NCI-H526 (cell line): ENCODE data around the gene CYP27C1.
"Not testable (repeated sequence)": the region's sequence is repeated elsewhere in the genome, so short reads cannot be mapped to it uniquely, and the experiment has no call there.

Experiments
- DNase-seq, 2 experiments: peaks; one replicate each; lab custom pipeline; 2025; lab: John Stamatoyannopoulos, UW

CYP27C1 gene

DNA sequence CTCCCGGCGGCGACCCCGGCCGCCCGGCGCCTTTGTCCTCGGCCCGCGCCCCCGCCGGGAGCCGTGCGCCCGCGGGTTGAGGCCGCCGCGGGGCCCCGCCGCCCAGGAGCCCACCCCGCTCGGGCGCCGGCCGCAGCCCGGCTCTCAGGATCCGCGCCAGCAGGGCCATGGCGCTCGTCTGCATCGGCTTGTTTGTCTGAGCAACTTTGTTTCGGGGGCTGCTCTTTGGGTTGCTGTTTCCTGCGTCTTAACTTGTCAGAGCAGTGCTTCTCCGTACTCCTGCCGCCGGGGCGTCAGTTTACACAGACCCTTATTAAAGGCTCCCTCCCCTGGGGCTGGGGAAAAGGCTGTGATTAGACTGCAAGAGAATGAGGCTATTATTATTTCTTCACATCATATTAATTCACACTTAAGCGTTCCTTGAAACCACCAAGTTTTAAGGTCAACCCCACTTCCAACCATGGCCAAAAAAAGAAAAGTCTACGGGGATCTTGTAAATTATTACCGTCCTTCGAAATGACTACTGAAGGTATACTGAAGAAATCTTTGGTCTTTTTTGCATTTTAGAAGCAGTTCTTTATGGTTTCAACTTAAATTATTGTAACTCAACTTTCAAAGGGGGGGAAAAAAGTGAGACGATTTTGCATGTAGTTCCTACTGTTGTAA, at the start of gene CYP27C1:
Gene CYP27C1 (minus strand): TSS at position 198 of the 666 bp plus-strand sequence. CDS start 29 bp downstream, at position 169.
- DNase-seq: peak in 1 of 2 experiments; percentile 49

DNA sequence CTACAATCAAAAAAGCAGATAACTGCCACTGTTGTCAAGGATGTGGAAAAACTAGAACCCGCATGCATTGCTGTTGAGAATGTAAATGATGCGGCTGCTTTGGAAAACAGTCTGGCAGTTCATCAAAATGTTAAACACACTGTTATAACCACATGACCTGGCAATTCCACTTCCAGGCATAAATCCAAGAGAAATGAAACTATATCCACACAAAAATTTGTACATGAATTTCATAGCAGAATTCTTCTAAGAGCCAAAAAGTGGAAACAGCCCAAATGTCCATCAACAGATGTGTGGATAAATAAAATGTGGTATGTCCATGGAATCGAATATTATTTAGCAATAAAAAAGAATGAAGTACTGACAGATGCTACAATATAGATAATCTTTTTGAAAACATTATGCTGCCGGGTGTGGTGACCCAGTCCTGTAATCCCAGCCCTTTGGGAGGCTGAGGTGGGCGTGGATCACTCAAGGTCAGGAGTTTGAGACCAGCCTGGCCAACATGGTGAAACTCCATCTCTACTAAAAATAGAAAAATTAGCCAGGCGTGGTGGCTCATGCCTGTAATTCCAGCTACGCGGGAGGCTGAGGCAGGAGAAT, 41.8 kb upstream of the CYP27C1 start:
- DNase-seq: no peak

GRCh38 chr2:127259355-127259754, 39.3 kb upstream of the CYP27C1 start:
- DNase-seq: no peak

- DNase-seq: no peak
Measured at GRCh38 chr2:127256866-127257265, 36.8 kb upstream of the CYP27C1 start.

DNA sequence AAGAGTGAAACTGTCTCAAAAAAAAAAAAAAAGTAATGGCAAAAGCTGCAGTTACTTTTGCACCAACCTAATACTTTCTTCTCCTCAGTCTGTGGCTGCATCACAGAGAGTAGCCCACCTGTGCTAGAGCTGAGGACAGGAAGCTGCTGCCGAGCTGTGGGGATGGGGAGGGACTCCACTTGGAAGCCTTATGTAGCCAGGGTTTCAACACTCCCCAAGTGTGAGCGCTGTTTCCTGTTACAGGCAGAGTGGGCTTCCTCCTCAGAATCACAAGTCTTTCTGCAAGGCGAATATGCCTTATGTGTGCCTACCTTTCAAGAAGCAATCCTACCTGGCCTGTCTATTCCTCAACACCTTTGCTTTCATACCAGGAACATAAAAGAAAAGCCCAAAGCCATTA, 36.3 kb upstream of the CYP27C1 start:
- no peak for DNase-seq

DNA sequence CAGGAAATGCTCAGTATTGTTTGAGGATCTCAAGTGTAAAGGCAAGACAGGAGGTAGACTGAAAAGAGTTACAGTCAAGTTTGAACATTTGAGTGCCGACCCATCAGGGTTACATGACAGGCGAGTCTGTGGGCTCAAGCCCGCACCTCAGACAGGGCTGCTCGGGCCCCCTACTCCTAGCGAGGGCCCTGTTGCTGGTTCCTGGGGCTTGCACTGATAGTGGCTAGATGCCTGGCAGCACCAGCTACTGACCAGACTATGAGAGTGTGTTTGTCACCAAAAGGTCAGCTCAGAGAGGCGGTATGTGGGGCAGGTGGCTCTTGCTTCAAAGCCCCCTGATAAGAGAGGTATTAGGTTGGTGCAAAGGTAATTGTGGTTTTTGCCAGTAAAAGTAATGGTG, 35.6 kb upstream of the CYP27C1 start:
- DNase-seq: no peak

- no peak for DNase-seq
Measured at GRCh38 chr2:127255146-127255545, 35.0 kb upstream of the CYP27C1 start.

DNA sequence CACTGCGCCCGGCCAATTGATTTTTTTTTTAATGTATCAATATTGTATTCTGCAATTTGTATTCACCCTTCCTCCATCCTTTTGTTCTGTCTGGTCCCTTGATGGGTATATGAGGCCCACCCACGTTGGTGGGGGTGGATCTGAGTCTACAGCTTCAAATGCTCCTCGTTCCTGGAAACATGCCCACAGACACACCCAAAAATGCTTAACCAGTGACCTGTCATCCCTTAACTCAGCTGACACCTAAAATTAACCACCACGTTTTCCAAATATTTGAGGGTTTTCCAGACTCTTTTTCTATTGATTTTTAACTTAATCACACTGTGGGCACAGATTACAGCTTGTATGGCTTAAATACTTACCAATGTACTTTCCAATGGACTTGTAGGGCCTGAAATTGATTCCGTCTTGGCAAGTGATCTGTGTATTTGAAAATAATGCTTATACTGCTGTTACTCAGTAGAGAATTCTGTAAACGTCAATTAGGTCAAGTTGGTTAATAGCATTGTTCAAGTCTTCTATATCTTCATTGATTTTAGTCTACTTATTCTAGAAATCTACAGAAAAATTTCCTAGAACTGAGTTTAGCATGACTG, 34.4 kb upstream of the CYP27C1 start:
- no peak for DNase-seq

GRCh38 chr2:127241184-127241583, 21.1 kb upstream of the CYP27C1 start:
- not testable (repeated sequence) for DNase-seq

GRCh38 chr2:127239395-127239794, 19.3 kb upstream of the CYP27C1 start:
- DNase-seq: no peak

- not testable (repeated sequence) for DNase-seq
Measured at GRCh38 chr2:127237768-127238167, 17.7 kb upstream of the CYP27C1 start.

GRCh38 chr2:127235082-127235702, 15.1 kb upstream of the CYP27C1 start:
- DNase-seq: no peak

DNA sequence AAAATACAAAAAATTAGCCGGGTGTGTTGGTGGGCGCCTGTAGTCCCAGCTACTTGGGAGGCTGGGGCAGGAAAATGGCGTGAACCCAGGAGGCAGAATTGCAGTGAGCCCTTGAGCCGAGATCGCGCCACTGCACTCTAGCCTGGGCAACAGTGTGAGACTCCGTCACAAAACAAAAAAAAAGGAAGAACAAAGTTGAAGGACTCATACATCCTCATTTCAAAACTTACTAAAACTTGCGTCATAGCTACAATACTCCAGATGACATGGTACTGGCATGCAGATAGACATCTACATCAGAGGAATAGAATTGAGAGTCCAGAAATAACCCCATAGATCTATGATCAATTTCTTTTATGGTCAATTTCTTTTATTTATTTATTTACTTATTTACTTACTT, 13.6 kb upstream of the CYP27C1 start:
- DNase-seq: no peak

GRCh38 chr2:127231130-127231865, 11.2 kb upstream of the CYP27C1 start:
- DNase-seq: no peak

DNA sequence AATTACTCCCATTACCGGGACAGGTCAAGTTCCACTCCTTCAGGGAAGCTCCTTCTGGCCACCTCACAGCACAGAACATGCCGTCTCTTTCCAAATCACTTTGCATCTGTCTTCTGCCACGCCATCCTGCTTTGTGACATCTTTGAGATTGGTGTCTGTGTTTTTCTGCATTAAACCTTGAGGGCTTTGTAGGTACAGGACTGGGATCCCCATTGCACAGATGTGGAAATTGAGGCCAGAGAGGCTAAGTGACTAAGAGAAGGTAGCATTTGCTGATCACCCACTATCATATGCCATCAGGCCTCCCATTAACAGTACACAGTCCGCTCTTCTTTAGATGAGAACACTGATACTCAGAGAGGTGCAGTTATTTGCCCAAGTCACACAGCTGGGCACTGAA, 9.5 kb upstream of the CYP27C1 start:
- DNase-seq: no peak

DNA sequence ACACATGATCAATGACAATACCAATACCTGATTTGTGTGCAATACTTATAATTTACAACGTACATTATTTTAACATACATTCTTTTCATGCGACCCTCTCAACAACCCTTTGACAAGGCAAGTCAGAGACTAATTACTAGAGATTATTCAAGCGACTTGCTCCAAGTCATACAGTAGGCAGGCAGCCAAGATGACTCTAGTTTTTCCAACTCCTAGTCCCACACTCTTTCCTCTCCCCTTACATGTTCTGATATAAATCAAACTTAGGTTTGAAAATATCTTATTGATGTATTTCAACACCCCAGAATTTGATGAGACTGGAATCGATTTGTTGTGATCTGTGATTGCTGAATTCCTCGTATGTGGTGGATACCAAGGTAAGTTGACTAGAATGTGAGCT, 8.0 kb upstream of the CYP27C1 start:
- no peak for DNase-seq

- DNase-seq: not testable (repeated sequence)
Measured at GRCh38 chr2:127227264-127227660, 7.2 kb upstream of the CYP27C1 start.

DNA sequence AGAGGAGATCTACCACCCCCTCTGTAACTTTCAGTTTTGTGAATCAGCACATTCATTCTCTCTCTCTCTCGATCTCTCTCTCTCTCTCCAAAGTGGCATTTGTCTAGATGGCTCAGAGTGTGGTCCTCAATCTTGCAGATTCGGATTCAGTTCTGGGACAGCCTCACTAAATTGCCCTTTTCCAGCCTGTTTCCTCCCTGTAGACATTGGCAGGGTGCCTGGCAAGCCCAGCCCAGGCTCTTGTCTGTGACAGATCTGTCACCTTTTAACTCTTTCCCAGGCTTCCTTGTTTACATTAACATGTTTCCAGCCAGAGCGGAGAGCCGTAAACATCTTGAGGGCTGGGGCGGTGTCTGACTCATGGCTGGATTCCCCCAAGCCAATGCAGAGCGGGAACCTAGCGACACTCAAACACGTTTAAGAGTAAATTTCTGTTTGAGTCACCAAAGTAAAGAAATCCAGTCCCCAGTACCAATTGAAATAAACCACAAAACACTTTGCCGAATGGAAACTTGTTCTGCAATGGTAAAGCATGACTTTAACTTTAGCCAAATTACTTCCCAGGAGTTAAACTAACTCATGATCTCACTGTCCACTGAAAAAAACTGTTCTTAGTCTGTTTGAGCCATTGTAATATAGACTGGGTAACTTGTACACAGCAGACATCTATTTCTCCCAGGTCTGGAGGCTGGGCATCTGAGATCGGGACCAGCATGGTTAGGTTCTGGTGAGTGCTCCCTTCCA, 6.6 kb upstream of the CYP27C1 start:
- DNase-seq: no peak

DNA sequence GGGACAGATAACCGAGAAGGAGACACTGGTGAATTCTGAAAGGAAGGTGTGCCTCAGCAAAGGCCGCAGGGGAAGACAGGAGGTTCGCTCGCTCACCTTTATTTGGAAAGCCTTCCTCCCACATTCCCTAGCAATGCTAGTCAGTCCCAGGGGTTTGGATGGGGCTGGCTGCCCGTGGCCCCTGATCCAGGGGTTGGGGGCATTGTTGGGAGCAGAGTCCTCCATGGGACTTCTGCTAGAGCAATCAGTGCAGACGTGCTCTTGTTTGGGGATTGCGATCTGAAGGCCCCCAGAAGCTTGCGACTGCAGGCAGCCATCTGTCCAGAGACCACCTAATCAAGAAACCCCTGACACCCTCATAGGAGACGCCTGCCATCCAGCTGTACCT, 6.0 kb upstream of the CYP27C1 start:
- no peak for DNase-seq

- no peak for DNase-seq
Measured at GRCh38 chr2:127225186-127225960, 5.3 kb upstream of the CYP27C1 start.

- not testable (repeated sequence) for DNase-seq
Measured at GRCh38 chr2:127224135-127224534, 4.0 kb upstream of the CYP27C1 start.
